Left hindlimb (tissue), 1 donor: Measurements from ENCODE around the gene SP5.
"Not testable (repeated sequence)": the region's sequence is repeated elsewhere in the genome, so short reads cannot be mapped to it uniquely, and the experiment has no call there.

Source experiments
- DNase-seq: peaks from one replicate; pipeline ENCODE4 v3.0.0-alpha.2; 2018

SP5 gene

DNA sequence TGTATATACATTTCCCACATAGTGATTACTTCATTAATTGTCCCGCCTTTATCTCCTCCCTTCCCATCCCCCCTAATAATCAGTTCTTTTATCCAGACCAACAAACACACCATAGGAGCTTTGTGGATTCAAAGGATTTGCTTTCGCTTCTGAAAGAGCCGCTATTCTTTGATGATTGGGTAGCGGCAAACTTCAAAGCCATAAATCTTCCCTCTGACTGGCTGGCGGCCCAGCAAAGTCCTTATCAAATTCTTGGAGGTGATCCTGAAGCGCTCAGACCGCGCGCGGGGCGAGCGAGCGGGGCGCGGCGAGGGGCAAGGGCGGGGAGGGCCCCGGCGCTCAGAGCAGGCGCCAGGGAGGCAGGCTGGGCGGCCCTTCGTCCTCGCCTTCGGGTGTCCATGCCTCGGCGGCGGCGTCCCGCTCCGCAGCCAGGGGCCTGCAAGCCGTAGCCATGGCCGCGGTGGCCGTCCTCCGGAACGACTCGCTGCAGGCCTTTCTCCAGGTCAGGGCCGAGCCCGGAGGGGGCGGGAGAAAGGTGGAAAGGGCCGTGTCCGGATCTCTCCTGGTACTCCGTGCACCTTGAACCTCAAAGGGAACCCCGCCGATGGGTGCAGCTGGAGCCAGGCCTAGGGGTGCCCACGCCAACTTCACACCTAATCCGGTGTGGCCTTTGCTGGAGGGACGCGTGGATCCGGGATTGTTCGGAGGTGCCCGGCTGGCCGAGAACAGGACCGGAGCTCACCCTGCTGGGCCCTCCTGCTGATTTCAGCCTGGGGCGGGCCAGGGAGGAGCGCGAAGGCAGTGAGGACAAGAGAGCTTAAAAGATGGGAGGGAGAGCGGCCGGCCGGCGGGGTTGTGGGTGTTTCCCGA lies at the start of gene SP5:
Gene SP5 (plus strand): TSS at position 276 of the 870 bp plus-strand sequence. CDS start 176 bp downstream, at position 452.
- peak; percentile 47 for DNase-seq

DNA sequence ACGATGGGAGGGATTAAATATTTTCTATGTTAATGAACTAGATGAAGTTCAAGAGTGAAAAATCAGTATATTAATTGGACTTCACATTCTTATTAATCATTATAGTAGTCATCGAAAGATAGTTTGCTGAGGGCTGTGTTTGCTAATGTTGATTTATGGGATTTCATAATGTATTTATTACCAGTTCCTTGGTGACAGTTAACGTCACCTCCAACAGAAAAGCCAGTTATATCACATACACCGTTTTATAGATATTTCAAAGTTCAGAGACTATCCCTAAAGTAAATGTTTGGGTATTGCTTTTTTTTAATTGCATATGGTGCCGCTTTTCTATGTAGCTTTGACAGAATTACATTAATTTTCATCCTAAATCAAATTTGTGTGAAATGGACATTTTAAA lies 49.4 kb upstream of the SP5 start:
- no peak for DNase-seq

DNA sequence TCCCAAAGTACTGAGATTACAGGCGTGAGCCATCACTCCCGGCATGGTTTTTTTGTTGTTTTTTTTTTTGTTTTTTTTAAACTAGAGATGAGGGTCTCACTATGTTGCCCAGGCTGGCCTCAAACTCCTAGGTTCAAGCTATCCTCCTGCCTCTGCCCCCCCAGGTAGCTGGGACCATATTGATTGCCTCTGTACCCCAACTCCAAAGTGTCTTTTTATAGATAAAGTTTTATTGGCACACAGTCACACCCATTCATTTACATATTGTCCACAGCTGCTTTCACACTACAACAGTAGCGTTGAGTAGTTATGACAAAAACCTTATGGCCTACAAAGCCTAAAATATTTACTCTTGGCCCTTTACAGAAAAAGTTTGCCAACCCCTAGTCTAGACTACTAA lies 45.2 kb upstream of the SP5 start:
- no peak for DNase-seq

DNA sequence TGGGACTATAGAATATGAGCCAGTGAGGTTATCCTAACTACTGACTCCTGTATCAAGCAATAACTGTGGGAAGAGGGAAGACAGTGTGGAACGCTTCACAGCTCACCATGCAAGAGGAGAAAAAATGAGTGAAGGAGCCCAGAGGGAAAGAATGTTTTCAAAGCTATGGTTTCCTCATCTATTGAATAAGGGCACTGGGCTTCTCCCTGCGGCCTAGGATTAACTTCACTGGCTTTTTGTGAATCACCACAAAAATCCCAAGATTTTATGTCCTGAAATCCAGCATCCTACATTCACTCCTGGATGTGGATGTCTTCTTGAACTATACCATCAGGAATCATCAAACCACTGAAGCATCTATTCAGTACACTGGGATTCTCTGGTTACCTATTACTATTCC lies 44.5 kb upstream of the SP5 start:
- no peak for DNase-seq

DNA sequence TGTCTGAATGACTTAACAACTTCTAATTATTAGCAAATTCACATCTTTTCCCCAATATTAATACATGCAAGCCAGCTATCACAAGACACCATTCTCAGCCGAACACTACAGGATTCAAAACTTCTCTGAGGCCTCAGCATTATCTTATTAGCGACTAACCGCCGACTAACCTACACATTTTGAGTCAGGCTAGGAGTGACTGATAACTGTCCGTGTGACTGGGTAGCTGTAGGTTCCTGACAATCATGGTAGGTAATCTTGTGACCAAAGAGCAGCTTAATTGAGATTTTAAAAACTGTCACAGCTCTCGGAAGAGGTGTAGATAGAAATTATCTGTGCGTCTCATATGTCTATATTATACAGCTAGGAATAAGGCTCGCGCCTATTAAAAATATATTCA lies 44.1 kb upstream of the SP5 start:
- no peak for DNase-seq

DNA sequence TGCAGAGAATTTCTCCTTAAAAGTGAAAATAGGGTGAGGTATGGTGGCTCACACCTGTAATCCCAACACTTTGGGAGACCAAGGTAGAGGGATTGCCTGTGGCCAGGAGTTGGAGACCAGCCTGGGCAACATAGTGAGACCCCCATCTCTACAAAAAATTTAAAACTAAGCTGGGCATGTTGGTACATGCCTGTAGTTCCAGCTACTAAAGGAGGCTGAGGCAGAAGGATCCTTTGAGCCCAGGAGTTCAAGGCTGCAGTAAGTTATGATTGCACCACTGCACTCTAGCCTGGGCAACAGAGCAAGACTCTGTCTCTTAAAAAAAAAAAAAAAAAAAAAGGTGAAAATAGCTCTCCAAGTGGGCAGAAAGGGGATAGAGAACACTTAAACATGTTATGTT lies 40.9 kb upstream of the SP5 start:
- DNase-seq = not testable (repeated sequence)

DNA sequence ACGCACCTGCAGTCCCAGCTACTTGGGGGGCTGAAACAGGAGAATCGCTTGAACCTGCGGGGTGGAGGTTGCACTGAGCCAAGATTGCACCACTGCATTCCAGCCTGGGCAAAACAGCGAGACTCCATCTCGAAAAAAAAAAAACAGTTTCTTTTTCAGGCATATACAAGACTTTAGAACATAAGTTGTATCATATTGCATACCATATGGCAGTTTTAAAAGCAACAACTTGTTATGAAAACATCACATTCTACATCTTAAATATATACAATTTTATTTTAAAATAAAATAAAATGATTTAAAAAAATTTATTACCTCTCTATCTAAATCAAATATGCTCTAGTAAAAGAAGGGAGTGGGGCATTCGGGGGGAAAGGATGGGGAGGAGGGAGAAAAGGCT lies 39.4 kb upstream of the SP5 start:
- DNase-seq = no peak

DNA sequence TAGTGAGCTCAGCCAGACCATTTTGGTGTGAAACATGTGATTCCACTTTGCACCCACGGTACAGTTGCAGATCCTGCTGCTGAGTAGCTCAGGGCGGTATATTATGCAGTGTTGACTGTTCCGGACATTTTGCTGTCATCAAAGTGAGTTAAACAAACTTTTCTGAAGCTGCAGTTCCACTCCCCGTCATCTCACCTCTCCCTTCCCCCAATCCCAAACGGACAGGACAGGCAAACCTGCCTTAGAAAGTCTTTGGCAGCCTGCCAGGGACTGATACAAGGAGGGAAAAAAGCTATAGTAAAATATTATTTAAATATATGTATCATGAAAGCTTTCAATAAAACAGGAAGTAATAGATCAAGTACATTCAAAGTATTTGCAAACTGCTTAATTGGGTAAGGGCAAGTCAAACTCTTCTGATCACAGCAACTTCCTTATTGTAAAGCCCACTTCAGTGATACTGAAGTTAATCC lies 35.5 kb upstream of the SP5 start:
- DNase-seq = no peak

DNA sequence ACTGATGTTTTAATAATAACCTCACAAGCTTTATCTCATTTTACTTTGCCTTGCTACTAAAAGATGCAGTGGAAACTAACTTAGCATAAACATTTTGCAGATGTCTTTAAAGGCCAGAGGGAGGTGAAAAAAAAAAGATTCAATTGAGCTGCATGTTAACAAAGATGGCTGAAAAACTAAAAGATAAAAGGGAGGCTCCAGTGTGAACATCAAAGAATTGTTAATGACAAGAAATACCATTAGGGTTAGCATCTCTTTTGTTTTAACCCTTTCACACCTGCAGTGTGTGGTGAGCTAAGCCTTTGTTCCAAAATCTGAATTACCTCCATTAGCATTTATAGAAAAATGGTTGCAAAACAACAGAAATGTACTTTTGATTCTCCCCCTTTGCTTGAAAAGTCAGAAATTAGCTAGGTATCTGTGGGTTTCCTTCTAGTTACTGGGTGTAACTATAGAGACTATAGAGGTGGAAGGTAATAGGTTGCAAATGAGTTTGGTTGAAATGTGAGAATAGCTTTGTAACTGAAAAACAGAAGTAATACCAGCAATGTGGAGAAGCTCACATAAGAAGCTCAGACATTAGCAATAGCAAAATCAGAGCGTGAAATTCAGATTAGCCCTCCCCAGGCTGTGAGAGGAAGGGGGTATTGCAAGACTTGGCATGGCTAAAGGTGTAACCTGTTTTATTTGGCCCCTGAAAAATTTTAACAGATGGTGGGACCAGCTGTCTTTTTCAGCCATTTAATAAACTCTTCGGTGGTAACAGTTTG lies 34.8 kb upstream of the SP5 start:
- DNase-seq = no peak

DNA sequence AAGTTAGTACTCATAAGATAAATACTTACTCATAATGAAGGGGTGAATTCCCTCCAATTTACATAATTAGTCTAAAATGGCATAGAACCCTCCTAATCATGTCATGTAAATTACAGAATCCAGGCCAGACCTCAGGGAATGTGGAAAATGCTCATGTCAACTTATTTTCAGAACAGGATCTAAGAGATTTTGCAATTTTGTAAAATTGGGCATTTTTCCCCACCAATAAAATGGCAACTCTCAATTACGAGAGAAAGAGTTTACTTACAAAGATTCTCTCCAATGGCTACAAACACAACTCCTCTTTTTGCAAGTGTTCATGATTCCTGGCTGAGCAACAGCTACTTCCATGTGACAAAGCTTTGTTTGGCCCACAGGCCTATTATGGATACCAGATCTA lies 33.8 kb upstream of the SP5 start:
- DNase-seq = no peak

DNA sequence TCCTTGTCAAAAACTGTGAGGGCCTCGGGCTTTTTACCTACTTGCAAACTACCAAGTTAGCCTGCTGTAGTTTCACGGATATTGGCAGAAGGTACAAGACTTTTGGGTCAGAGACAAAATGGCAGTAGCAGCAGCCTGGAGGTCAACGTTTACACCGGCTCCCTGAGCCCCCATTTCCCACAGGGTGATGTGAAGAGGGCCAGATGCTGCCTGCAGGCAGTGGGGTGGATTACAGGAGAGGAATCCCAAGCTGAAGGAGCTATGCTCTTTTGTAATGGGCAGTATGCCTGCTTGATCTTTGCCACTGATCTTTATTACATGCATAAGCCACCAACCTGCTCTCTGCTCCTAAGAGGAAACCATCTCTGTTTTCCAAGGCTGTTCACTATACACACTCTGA lies 29.5 kb upstream of the SP5 start:
- DNase-seq = no peak

DNA sequence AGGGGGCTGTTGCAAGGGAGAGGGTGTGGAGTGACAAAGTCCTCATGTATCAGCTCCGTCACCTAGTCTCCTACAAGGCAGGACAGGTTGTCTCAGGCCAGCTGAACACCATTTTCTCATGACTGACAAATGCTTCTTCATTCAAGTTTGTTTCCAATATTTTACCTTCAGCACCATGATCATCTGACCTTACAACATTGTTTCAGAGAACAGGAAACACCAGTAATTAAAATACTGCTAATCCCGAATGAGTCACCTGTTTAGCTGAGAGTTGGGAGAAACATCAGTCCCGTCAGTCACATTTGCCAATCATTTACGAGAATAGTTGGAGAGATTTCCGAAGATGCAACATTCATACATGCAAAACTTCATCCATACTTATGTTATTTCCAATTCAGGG lies 25.7 kb upstream of the SP5 start:
- DNase-seq = no peak

DNA sequence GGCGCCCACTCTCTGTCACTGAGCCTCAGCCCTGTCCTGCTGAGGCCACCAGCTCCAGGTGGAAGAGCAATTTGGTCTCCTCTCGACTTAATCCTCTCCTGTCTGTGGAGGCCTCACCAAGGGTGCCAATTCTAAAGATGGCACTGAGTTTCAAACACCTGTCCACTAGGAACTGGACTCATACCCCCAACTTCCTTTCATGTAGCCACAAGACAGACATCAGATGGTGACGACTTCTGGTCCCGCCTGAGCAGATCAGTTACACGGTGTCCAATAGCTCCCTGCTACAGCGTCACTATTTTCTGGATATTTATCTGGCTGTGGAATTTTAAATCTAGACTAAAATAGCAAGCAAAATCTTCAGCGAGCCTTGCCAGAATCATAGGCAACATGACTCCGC lies 24.5 kb upstream of the SP5 start:
- DNase-seq = no peak

DNA sequence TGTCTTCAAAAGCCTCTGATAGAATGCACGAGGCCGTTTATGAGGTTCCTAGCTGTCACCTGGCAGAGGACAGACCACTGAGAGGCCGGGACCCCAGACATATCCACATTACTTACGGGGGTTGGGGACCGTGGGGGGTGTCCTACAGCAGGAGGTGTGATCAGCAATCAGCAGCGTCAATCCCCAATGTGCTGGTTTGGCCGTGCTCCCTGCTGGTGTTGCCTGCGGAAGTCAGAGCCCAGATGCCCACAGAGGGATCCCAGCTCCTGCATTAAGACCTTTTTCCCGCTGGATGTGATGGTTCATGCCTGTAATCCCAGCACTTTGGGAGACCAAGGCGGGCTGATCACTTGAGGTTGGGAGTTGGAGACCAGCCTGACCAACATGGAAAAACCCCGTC lies 20.8 kb upstream of the SP5 start:
- DNase-seq = no peak

DNA sequence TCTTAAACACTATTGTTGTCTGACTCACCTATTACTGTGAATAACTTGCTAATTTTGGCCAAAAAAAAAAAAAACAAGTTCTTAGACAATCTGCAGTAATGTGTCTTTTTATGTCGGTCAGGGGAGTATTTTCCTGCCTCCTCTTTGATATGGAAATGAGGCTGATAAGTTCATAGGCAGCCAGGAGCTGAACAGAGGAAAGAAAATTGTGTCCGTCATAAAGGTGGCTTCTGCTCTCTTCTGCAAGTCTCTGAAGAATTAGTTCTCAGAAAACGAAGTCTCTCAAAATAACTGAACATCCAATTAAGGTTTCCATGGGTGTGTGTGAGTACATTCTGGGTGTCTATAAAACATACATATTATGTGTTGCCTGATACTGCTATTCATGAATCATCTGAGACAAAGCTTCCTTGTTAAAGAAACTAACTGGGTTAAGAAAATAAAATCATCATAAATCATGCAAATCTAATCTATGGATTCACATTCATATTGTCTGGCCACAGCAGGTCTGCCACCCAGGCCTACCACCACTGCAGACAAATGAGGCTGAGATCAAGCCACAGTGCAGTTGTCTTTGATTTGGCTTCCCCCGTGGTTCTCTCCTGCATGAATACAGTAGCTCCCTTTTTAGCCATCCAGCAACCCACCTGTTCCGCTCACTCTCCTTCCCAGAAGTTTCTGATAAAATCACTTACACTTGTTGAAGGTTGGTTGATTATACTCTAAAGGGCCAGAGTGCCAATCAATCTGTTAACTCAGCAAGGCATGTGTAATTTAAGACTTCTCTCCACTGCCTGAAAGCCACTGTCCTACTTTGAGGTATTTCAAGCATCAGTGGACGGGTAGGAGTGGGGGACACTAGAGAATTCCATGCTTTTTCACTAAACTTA lies 19.4 kb upstream of the SP5 start:
- no peak for DNase-seq

DNA sequence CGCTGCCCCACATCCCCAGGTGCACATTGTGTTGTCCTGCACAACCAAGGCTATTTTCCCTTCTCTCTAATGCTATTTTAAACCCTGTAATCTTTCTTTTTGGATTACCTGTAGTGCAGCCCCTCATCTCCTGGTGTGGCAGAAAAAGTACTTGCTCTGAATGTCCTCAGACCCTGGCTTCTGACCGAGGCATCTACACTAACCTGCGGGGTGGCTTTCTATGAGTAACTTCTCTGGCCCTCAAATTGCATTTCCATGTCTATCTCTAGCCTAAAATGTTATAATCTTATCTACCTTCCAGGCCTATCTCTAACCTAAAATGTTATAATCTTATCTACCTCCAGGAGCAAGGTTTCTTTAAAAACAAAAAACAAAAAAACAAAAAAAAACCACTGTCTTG lies 18.2 kb upstream of the SP5 start:
- no peak for DNase-seq

DNA sequence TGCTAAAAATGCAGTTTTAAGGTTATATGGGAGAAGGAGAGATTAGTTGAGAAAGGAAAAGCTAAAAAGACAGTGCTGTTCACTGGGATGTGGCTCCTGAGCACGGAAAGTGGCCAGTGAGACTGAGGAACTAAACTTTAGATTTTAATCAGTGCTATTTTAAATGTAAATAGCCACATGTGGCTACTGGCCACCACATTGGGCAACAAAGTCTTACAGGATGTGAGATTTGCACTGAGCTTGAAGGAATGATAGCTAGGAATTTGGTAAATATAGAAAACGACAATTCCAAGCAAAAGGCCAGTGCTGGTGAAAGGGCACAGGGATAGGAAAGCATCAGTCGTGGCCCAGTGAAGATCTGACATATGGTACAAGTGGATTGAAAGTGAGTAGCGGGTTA lies 14.1 kb upstream of the SP5 start:
- DNase-seq = no peak

DNA sequence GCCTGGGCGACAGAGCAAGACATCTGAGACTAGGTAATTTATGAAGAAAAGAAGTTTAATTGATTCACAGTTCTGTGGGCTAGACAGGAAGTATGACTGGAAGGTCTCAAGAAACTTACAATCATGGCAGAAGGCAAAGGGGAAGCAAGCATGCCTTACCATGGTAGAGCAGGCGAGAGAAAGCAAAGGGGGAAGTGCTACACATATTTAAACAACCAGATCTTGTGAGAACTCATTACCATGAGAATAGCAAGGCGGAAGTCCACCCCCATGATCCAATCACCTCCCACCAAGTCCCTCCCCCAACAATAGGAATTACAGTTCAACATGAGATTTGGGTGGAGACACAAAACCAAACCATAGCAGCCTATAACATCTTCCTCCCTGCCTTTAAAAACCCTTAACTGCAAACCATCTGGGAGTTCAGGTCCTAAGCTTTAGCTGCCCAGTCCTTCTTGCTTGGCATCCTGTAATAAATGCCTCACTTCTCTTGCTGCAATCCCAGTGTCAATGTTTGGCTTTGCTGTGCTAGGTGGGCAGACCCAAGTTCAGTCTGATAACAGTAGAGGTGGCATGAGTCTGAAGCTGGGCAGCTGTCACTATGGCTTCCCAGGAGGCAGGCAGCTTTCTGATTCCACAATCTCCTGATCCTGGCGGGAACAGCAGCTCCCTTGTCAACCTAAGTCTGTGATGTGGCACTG lies 11.2 kb upstream of the SP5 start:
- DNase-seq = no peak

DNA sequence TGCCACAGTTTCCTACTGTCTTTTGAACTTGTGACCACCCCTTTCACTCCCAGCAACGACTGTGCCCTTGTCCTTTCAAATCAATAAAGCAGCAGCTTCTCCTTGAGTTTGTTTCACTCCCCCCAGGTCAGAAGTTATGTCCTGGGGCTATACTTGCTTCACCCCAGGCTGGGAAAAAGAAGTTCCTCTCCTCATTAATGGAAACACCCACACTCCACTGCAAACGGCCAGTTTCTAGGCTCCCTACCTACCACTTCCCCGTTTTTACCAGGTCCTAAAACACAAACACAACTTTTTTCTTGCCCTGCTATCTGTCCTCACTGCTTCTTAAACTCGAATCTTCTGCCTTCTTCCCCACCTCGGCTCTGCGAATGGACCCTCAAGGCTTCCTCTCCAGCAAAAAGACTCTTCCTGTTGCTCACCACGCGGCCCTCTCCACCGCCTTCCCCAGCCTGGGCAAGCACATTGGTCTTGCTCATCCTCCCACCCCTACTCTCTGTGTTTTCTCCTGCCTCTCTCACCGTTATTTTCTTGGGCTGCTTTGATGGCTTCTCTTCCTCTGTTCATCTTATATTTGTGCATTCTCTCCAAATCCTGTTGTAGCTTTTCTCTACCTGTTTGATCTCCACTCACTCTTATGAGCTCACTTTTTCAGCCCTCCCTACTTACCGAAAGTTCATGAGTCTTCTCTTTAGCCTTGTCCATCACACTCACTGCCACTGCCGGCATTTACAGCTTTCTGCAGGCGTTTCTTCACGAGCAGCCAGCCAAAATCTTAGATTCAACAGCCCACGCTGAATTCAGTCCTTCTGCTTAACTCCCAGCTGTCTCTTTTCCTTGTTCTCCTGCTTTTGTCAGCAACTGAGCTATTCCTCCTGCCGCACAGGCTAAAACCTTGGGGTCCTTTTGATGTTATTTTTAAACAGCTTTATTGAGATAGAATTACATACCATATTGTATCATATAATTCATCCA lies 7.0 kb upstream of the SP5 start:
- no peak for DNase-seq

DNA sequence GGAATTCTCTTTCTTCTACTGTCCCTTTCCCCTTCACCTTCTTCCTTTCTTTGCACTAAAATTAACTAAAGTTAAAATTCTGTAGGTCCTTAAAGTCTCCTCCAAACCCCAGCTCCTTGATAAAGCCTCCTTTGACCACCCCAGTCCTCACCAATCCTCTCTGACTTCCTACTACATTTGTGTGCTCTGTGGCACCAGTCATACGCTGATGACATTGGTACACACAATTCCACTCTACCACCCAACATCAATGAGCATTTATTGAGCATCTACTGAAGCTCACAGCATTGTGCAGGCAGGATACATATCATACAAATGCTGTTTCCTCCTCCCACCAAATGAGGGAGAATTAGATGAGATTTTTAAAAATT lies 4.5 kb upstream of the SP5 start:
- no peak for DNase-seq

DNA sequence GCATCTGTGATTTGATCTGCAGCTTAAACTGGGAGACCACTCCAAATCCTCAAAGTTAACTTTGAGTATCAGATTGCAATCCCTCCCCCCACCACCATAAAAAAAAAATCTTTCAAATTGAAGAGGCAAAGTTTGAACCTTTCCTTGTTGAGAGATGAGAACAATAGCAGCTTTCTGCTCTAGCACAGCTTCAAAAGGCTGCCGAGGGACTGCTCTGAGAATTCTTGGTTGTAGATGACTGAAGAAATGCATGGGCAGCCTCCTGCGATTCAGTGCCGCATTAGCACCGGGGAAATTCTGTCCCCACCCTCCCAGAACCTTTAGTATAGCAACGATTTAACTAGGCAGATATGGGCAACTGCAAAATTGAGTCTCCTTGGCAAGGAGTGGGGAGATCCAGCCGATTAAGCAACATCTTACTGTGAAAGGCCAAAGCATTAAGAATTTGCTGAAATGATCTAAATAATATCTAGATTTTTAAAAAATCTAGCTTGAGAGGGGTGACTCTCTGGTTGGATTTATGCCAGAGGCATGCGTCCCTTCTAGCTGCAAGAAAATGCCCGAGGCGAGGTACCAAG lies 3.9 kb upstream of the SP5 start:
- no peak for DNase-seq
